Forelimb muscle (tissue), 1 donor: ENCODE measurements around the gene DUSP12. TPM values are rescaled to one million over a fixed set of nuclear protein-coding genes. Genes with fewer than 3 reads are reported as not detected.
A peak's percentile ranks its signal among the peaks of the same experiment; 100 is the strongest.
"Not testable (repeated sequence)": the region's sequence is repeated elsewhere in the genome, so short reads cannot be mapped to it uniquely, and the experiment has no call there.

ENCODE experiments used
- DNase-seq: peaks from one replicate; pipeline ENCODE4 v3.0.0-alpha.2; 2013; ENCODE audit warnings: low read depth
- polyA plus RNA-seq: library from polyadenylated mRNA; unstranded; fragments of 120-200 nt; gene quantifications from one replicate; pipeline ENCODE4 v1.2.1, GENCODE V29; 2013; ENCODE audit not compliant: insufficient read length

DUSP12 gene, protein sequence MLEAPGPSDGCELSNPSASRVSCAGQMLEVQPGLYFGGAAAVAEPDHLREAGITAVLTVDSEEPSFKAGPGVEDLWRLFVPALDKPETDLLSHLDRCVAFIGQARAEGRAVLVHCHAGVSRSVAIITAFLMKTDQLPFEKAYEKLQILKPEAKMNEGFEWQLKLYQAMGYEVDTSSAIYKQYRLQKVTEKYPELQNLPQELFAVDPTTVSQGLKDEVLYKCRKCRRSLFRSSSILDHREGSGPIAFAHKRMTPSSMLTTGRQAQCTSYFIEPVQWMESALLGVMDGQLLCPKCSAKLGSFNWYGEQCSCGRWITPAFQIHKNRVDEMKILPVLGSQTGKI
- 24.2 TPM for polyA plus RNA-seq

DNA sequence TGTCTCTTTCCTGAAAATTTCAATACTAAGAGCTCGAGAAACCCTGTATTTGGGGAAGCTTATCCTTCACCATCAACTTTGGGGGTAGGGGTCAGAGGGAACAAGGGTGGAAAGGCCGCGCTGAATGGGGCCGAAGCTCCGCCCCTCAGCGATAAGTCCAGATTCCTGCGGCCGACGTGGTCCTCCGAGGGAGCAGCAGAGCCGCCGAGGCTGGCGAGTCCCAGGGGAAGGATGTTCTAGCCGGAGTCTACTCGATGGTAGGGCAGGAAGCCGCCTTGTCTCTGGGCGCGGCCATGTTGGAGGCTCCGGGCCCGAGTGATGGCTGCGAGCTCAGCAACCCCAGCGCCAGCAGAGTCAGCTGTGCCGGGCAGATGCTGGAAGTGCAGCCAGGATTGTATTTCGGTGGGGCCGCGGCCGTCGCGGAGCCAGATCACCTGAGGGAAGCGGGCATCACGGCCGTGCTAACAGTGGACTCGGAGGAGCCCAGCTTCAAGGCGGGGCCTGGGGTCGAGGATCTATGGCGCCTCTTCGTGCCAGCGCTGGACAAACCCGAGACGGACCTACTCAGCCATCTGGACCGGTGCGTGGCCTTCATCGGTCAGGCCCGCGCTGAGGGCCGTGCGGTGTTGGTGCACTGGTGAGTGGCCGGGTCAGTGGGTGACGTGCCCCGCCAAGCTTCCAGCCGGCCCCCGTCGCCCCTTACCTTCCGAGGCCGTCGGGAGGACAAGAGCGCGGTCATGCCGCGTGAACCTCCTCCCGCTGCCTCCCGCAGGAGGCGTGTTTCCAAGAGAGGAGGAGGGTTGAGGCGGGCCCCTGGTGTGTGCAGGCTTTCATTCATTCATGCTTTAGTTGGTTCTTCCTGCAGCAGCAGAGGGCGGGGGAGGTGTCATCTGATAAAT, at the start of gene DUSP12:
Gene DUSP12 (plus strand): TSS at position 278 of the 899 bp plus-strand sequence. CDS start 16 bp downstream, at position 294.
- peak; percentile 91 for DNase-seq

DNA sequence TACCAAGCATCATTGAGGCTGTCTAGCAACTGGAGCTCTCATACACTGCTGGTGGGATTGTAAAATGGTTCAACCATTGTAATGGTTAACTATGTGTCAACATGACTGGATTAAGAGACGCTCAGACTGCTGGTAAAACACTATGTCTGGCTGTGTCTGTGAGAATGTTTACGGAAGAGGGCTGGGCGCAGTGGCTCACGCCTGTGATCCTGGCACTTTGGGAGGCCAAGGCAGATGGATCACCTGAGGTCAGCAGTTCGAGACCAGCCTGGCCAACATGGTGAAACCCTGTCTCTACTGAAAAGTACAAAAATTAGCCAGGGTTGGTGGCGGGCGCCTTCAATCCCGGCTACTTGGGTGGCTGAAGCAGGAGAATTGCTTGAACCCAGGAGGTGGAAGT, 47.3 kb upstream of the DUSP12 start:
- DNase-seq = no peak

DNA sequence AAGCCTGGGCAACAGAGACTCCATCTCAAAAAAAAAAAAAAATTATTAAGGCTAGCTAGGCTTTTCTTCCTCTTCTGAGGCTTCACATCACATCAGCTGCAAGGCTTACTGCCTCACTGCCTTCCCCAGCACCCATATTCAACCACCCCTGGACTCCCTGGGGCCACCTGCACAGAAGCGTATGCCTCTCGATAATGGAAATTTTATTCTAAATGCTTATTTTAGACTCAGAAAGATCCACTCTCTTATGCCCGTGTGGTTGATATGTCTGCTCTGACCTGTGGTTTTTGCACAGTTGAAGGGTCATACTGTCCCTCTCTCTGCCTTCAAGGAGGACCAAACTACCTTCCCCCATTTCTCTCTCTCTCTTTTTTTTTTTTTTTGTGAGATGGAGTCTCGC, 44.0 kb upstream of the DUSP12 start:
- no peak for DNase-seq

DNA sequence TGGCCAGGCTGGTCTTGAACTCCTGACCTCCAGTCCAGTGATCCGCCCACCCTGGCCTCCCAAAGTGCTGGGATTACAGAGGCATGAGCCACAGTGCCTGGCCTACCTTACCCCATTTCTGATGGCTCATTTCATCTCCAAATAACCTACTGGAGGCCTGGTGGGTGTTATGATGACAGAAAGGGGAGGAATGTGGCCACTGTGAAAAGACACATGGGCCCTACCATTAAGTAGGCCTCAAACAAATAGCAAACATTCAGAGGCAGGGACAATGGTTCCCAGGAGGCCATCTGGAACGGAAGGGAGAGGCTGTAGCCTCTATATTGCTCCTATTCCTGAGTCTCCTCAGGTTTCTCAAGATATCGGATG, 43.5 kb upstream of the DUSP12 start:
- DNase-seq = no peak

DNA sequence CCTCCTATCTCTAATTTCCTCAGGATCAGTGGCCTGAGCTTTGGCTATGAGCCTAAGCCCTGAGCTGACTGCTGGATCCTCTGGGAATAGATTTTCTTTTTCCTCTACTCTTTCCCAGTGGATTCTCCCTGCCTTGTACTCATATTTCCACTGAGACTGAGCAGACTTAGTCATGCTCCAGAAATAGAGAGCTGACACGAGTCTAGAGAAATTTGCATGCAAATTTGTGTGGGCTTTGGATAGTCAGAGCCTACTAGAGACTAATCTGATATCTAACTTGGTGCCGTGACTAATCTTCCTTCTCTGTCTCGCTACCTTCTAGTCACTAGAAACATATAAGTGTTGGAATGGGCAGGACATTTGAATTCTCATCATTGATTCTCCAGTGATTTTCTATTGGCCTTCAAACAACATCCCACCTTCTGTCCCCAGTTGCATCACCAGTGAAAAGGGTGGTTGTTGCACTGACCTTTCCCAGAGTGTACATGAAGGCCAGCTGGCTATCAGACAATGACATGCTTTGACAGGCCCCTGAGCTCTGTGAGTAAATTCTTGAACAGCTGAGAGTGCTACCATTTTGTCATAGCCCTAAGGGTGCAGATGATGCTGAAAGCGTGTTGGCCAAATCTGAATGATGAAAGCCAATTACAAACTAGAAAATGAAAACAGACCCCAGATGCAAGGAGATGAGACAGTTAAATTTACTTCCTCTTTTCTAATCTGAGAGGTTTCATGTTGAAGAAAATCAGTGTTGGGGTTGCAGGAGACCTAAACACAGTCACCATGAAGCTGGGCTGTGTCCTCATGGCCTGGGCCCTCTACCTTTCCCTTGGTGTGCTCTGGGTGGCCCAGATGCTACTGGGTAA, 42.9 kb upstream of the DUSP12 start, which contains the start of gene FCRLA:
Gene FCRLA (plus strand): TSS at position 748 of the 866 bp plus-strand sequence. CDS start 36 bp downstream, at position 784.
- DNase-seq = no peak

DNA sequence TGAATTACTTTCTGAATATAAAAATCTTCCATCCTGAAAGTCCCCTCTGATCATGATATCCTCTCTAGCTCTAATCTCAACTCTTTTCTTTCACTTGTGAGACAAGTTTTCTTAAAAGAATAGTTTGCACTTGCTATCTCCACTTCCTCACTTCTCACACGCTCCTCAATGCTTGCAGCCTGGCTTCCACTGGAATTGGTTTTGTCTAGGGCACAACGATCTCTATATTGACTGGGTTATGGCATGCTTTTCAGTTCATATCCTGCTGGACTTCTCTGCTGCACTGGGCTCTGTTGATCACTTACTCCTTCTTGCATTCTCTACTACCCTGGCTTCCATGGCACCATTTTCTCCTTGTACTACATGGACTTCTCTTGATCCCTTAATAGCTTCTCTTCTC, 42.1 kb upstream of the DUSP12 start:
- no peak for DNase-seq

DNA sequence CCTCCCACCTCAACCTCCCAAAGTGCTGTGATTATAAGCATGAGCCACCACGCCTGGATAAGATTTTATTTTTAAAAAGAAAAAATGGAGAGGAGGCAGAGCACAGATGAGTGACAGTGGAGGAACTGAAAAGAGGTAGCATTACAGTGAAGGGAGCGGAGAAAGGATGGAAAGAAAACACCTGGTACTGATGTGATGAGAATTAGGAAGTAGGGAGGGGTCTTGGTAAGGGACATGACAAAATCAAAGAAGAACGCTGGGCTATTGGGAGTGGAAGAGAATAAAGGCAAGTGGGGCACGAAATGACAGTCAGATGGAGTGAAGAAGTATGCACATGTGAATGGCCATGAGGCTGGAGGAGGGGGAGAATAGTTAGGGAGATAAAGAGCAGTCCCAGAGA, 40.2 kb upstream of the DUSP12 start:
- no peak for DNase-seq

DNA sequence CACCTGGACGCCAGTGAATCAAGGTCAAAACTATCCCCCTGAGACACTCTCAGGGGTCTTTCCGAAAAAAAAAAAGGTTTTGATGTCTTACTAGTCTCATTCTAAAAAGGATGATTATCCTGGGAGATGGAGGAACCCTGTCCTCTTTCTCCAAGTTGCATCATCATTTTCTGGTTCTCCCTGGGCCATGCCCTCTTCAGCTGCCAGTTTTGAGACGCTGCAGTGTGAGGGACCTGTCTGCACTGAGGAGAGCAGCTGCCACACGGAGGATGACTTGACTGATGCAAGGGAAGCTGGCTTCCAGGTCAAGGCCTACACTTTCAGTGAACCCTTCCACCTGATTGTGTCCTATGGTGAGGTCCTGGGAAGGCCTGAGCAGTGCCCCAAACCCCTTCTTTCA, 39.0 kb upstream of the DUSP12 start:
- no peak for DNase-seq

DNA sequence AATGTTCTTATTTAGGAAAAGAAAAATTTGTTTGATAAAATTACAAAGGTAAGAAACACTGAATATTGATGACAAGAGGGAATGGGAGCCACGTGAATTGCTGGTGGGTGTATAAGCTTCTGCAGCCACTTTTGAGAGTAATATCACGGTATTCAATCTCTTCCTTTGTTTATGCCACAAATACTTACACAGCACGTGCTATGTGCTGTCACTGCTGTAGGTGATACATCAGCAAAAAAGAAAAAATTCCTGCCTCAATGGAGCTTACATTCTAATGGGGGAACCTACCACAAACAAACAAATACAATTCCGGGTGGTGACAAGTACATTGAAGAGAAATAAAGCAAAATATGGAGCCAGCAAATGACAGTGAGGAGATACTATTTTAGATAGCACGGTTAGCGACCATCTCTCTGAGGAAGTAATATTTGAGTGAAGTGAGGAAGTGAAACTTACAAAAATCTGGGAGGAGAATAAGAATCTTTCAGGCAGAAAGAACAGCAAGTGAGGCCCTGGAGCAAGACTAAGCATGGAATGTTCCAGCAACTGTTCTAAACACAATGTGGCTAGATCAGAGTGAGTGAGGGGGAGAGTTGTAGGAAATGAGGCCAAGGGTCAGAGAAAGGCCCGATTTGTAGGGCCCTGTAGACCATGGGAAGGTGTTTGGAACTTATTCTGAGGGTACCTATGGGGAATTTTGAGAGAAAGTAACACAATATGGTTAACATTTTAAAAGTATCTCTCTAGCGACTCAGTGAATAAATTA, 30.8 kb upstream of the DUSP12 start:
- DNase-seq = no peak

DNA sequence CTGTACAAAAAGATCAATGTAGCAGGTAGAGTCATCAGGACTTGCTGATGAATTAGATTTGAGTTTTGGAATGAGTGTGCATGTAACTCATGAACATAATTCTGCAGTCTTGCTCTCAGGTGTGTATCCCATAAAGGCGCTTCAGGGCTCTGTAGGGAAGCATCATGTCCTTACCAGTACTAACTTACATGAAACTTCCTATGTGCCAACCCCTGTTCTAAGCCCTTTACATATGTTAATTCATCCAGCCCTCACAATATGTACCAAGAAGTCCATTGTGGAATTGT, 30.3 kb upstream of the DUSP12 start:
- no peak for DNase-seq

DNA sequence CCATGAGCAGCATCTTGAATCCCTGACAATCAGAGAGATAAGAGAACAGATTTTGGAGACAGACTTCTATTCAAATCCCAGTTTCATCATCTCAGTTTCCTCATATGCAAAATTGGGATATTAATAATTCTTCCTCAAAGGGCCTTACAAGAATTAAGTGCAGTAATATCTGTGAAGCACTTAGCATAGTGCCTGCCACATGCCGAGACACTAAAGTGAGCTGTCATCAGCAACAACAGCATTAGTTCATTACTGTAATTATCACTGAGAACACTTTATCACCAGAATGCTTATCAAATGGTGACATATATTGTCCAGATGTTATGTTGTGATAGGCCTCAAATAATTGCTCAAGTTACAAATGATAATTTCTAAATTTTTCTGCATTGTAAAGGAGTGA, 29.2 kb upstream of the DUSP12 start:
- DNase-seq = no peak

DNA sequence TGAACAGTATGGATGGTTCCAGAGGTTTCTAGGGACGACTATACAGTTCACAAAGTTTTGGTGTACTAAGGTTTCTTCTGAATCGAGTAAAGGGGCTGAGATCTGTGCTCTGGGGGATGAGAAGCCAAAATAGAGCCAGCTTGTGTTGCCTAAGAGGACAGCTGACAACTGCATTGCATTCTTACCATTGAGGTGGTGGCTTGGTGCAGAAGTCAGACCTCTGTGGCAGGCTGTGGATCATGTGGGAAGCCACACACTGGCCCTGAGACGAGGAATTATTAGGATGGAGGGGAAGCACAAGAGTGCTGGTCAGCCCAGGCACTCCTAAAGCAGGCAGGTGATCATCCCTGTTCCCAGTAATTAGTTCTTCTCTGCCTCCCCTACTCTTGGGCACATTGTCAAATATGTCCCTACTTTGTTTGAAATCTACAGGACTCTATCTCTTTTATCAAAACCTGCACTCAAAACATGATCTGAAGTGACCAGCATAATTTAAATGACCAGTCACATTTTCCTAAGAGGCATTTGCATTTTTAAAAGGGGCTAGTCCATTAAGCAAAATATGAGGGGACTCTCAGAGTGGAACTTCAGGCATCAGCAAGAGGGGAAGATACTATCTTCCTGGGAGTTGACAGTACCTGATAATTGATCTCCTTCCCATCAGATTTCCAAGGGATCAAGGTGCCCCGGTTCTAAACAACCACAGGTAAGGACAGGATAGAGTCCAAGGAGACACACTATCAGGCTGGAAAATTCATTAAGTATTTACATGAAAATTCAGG, 28.4 kb upstream of the DUSP12 start, which contains the start of gene FCRLB:
Gene FCRLB (plus strand): TSS at position 589 of the 782 bp plus-strand sequence. CDS start 1,129 bp downstream, outside the sequence.
- no peak for DNase-seq

DNA sequence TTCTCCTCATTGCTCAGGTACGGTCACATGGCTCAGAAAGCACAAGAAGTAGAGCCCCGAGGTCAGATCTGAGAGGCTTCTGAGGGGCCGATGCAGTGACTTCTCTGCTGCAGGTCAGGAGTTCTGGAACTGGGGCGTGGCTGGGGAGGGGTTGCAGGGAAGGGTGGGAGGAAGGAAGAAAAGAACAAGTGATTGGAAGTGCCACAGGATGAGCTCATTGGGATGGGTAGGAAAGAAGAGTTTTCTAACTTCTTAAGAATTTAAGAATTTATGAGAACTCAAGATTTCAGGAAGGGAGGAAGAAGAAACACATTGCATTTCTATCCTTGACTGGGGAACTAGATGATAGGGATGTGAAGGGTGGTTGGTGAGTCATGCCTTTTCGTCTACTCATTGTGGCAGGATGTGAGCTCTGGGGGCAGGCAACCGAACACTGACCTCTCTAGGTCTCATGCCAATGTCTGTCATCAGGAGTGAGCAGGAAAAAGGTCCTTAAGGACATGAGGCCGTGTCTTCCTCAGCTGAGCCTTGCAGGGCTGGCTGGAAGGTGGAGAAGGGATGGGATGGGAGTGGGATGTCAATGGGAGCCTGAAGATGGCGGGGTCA, 27.7 kb upstream of the DUSP12 start:
- no peak for DNase-seq

DNA sequence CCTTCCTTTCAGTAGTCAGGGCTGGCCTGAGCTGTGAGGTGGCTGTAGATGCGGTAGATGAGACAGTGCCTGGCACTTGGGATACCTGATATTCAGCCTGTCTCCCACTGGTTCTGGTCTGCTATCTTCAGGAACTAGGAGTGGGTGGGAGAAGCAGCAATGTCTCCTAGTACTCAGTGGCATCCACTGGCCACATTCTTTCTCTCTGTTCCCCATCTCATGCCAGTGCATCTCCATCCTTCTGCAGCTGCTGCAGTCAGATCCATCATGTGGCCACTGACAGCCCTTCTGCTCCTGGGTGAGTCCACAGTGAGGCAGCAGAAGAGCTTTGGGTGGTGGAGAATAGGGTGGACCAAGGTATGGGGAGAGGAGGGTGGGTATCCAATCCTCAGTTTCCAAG, 27.2 kb upstream of the DUSP12 start:
- no peak for DNase-seq

DNA sequence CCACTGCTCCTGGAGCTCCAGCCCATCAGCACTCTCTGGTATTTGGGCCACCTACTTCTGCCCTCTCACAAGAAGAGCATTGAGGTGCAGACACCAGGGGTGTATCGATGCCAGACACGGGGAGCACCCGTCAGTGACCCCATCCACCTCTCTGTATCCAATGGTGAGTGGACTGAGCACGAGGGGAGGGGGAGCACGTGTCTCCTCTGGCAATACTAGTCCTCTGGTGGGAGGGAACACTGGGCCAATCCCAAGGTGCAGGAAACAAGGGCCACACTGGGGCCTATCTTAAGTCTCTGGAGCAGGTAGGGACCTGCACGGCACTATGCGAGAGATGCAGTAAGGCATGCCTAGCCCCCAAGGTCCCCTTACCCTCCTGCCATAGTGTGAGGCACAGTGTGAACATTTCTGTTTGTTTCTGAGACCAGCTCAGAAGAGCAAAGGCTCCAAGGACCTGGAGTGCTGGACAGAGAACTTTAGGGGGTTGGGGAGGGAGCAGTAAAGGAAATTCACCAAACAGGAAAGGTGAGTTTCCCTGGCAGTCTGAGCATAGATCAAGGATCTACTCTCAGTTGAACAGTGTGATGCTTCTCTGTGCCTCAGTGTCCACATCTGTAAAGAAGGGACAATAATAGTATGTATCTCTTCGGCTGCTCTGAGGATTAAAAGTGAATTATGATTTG, 26.0 kb upstream of the DUSP12 start:
- no peak for DNase-seq

DNA sequence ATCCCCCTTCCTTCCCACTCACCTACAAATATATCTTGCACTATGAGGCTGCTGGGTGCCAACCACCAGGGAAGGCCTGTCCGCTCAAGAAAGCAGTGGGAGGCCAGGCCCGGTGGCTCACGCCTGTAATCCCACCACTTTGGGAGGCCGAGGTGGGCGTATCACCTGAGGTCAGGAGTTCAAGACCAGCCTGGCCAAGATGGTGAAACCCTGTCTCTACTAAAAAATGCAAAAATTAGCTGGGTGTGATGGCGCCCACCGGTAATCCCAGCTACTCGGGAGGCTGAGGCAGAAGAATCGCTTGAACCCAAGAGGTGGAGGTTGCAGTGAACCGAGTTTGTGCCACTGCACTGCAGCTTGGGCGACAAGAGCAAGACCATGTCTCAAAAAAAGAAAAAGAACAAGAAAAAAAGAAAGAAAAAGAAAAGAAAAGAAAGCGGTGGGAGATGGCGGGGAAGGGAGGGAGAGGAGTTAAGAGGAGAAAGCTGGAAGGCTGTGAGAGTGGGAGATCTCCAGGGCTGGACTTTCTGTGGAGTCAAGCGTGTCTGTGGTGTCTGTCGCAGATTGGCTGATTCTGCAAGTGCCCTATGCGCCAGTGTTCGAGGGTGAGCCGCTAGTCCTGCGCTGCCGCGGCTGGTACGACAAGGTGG, 24.2 kb upstream of the DUSP12 start:
- DNase-seq = not testable (repeated sequence)

DNA sequence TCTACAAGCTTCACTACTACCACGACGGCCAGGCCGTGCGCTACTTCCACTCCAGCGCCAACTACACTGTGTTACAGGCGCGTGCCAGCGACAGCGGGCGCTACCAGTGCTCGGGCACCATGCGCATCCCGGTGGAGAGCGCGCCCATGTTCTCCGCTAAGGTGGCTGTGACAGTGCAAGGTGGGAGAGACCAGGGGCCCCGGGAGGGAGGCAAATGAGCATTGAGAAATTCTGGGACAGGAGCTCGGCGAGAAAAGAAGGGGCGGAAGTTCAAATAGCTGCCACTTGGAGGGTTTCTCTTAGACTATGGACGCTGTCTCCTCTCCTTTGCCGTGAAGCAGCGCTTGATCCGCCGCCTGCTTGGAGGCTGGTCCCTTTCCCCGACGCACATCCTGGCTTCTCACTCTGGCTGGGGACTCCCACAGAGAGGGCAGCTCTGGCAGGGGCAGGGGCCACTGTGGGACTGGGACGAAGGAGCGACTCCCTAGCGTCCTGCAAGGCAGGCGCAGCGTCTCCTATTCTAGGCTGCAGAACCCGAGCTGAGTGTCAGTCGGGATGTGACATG, 23.6 kb upstream of the DUSP12 start:
- no peak for DNase-seq

DNA sequence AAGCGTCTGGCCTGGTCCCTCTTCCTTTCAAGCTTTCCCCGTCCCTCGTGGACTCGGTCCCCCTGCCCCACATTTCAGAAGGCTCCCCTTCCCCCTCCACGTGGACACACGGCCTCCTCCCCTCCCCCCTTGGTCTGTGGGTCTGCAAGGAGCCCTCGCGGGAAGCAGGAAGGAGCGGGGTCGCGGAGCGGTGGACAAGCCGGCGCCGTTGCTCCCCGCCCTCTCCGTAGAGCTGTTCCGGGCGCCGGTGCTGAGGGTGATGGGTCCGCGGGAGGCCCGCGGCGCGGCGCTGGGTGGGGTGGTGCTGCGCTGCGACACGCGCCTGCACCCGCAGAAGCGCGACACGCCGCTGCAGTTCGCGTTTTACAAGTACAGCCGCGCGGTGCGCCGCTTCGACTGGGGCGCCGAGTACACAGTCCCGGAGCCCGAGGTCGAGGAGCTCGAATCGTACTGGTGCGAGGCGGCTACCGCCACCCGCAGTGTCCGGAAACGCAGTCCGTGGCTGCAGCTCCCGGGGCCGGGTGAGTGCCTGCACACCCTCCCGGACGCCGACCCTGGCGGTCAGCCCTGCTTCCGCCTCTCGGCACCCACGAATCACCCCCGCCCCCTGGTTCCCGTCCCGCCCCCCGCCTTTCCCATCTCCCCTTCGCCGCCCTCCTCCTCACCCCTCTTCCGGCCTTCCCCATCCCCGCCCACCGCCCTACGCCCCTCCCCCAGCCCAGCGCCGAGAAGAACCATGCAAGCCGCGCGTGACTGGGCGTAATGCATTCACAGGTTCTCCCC, 22.9 kb upstream of the DUSP12 start:
- no peak for DNase-seq
